ENCODE measurements around the gene CR1L.
"Not testable (repeated sequence)": the region's sequence is repeated elsewhere in the genome, so short reads cannot be mapped to it uniquely, and the experiment has no call there.

Gene CR1L

DNA sequence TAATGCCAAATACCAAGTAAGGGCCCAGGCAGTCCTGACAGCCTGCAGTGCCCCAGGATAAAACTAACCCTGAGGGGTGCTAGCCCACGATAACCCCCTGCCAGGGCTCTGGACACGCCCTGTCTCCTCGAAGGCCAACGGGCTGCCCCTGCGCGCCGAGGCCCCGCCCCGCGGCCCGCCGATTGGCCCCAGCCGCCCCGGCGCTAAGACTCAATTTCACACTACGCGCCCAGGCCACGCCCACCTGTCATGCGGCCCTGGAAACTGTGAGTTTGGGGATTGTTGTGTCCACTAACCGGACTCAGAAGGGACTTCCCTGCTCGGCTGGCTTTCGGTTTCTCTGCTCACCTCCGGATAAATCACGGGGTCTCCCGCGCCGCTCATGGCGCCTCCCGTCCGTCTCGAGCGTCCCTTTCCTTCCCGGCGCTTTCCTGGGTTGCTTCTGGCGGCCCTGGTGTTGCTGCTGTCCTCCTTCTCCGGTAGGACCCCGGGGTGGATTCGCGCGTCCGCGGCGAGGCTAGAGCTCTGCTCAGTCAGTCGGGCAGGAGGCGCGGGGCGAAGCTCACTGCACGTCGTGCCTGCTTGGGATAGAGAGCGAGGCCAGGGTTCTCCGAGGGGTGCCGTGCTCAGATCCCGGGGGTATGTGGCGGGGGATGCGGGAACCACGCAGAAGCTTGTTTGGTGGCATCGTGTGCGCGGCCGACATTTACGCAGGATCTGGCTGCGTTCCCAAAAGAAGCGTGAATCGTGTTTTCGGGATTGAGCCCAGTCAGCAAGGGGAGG is at the start of gene CR1L:
Gene CR1L (plus strand): TSS at position 282 of the 783 bp plus-strand sequence. CDS start 101 bp downstream, at position 383.
- FAIRE-seq (peak; percentile 86), DNase-seq (ENCODE audit: extremely low spot score, insufficient read length, low read depth) (peak; percentile 45)

DNA sequence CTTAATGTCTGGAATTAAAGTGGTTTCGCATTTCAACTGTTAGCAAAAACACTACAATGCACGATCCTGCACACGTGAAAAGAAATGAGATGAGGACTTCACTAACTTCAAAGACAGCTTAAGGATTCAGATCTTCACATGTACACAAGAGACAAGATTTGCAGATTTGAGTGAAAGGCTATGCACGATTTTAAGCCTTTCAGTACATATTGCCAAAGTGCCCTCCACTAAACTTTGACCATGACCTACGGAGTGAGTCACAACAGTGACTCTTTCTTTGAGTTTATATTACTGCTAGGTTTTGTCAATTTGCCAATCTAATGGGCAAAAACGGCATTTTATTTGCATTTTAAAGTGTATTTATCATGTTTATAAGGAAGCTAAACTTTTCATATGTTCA is 41.2 kb upstream of the CR1L start:
- FAIRE-seq (no peak), DNase-seq (ENCODE audit: extremely low spot score, insufficient read length, low read depth) (no peak)

DNA sequence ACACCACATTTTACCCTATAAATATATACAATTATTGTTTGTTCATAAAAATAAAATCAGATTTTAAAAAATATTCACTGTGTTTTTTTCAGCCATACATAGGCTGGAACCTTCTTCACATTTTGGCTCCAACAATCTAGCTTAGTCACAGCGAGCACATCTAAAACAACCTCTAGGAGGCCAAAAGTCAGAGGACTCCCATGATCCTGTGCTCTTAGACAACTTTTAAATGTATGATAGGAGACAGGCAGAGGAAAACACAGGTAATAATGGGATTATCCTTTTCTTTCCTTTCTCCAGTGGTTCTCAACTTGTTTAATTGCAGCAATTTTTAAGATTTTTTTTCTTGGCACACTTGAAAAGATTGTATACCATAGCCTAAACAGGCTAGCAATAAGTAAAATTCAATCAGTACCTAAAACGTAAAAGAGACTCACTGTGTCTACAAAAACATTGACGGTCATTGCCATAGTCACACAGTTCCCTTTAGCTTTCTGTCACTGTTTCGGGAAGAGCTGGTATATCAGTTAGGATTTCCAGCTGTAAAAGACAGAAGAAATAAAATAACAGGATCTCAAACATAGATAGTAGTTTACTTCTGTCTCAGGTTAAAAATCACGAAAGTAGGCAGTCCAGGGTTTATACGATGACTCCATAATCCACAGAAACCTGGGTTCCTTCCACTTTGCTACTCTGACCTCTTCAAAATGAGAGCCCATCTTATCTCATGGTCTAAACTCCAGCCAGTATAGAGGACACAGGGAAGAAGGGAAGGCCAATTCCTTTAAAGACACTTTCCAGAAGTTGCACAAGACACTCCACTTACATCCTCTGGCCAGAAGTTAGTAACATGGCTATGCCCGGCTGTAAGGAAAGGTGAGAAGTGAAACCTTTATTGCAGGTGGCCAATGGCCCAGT is 39.2 kb upstream of the CR1L start:
- no peak for DNase-seq (ENCODE audit: extremely low spot score, insufficient read length, low read depth)
- no peak for FAIRE-seq

DNA sequence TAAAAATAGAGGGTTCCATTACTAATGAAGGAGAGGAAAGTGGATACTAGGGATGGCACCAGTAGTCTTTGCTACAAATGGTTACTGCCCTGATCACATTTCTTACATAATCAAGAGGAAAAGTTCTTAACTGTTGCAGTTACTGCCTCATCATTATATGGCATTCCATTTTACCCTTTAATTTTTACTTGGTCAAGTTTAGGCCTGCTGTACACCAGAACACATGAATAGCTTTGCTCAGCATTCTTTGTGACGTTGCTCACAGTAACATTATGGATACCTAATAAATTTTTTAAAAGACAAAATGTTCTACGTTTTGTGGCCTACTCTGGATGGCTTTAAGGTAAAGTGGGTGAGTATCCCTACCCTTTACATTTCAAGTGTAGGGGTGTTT is 38.6 kb upstream of the CR1L start:
- FAIRE-seq (no peak), DNase-seq (ENCODE audit: extremely low spot score, insufficient read length, low read depth) (no peak)

DNA sequence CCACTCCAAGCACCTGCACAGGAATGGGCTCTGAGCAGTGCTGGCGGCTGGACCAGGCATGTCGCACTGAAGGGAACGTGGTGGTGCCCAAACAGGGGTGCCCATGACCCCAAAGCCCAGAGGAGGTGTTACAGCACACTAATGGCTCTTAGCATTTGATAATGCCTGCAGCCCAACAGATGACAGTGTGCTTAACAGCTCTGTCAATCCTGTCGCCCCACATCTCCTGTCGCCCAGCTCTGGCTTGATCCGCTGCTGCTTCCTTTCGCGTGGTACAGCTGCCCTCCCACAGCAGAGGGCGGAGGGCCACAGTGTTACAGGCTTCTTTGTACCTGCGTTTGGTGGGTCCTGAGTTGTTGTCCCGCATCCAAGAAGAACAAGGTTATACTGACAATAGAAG is 32.2 kb upstream of the CR1L start:
- FAIRE-seq: no peak
- no peak for DNase-seq (ENCODE audit: extremely low spot score, insufficient read length, low read depth)

DNA sequence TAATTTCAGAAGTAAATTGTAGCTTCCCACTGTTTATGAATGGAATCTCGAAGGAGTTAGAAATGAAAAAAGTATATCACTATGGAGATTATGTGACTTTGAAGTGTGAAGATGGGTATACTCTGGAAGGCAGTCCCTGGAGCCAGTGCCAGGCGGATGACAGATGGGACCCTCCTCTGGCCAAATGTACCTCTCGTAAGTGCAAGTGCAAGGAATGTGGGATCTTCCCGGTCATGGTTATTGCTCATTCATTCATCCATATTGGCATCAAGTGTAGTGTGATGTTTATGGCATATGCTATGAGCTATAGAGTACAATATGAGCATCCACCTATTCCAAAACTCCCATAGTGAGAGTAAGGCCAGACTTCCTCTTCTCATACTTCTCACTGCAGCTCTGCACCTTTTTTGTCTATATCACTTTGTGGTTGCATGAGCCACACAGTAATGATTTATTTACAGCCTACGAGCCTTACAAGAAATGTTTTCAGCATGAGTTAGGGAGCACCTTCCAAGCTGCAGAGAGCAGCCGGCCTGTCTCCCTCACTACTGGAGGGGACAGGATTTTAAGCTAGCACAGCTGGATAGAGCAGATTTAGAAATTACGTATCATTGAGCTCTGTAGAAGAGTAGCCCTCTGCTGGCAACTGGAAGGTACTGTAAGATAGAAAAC is 24.9 kb upstream of the CR1L start:
- DNase-seq (ENCODE audit: extremely low spot score, insufficient read length, low read depth) (no peak), FAIRE-seq (peak; percentile 91)

DNA sequence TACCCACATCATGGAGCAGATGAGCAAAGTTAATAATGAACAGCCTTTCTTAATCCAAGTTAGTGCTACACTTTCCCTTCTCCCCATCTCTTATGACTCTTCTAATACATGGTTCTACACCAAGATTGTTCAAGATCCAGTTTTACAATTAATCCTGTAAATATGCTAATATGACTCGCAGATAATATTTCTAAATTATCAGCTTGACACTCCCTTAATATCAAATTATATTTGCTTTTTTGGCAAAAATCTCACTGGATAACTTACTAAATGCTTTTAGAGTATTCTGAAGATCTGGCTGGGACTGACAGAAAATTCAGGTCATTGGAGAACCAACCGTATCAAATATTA is 24.4 kb upstream of the CR1L start:
- DNase-seq (ENCODE audit: extremely low spot score, insufficient read length, low read depth) (no peak), FAIRE-seq (no peak)

DNA sequence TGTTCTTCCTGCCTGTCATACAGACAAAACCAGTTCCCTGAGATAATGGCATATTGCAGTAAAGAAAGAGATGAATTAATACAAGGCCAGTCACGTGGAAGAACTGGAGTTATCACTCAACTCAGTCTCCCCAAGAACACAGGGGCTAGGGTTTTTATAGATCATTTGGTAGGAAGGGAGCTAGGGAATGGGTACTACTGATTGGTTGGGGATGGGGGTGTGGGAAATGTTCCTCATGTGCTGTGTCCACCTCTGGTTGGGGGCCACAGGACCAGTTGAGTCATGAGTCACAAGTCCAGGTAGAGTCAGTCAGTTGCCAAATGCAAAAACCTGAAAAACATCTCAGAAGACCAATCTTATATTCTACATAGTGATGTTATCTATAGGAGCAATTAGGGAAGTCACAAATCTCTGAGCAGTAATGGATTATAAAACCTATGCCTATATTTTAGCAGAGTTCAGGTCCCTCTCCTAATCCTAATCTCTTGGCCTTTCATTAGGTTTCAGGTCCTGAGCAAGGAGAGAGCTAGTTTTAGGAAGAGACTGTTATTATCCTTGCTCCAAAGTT is 19.3 kb upstream of the CR1L start:
- DNase-seq (ENCODE audit: extremely low spot score, insufficient read length, low read depth); FAIRE-seq: not testable (repeated sequence)

DNA sequence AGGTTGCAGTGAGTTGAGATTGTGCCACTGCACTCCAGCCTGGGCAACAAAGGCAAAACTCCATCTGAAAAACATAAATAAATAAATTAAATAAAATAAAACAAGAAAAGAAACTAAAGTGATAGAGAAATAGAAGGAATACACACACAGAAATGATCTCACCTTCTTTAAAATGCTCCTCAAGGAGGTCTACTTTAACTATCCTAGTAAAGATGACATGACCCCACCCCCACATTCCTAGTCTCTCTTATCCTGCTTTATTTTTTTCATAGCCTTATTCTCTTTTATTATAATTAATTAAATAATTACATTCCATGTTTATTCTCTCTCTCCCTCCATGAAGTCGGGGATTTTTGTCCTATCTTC is 18.0 kb upstream of the CR1L start:
- DNase-seq (ENCODE audit: extremely low spot score, insufficient read length, low read depth) (no peak), FAIRE-seq (no peak)

DNA sequence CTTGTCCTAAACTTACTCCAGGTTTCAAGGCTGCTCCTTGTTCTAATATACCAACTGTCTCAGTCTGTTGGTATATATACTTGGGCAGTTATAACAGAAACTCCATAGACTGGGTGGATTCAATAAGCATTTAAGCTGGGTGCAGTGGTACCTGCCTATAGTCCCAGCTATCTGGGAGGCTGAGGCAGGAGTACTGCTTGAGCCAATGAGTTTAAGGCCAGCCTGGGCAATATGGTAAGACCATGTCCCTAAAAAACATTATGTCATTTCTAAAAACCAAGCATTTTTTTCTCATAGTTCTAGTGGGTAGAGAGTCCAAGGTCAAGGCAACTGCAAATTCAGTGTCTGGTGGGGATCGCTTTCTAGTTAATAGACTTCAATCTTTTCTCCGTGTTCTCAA is 17.4 kb upstream of the CR1L start:
- FAIRE-seq: no peak
- no peak for DNase-seq (ENCODE audit: extremely low spot score, insufficient read length, low read depth)

DNA sequence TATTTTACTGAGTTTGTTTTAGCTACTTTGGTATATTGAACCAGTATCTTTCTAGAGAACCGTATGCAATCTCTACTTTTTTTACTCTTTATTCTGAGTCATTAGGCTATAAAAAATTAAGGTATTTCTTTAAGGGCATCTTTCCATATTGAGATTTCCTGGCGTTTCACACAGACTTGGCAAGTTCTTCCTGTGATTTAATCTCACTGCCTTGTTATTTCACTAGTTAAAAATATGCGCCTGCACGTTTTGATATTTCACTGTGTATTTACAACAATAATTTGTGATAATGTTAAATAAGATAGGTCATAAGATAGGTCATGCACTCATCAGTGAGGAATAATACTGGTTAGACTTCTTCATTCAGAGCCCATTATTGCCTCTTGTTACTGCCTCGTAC is 16.2 kb upstream of the CR1L start:
- DNase-seq (ENCODE audit: extremely low spot score, insufficient read length, low read depth) (no peak), FAIRE-seq (no peak)

DNA sequence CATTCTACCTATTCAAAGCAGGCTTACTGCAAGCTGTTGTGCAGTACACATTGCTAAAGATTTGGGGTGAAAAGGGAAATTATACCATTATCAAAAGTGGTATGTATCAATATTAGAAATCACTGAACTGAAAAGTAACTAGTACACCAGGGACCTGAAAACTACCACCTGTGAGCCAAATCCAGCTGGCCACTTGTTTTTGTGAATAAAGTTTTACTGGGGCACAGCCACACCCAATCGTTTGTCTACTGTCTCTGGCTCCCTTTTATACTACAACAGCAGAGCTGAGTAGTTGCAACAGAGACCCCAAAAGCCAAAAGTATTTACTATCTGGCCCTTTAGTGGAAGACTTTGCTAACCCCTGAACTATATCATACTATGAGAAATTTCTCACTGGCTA is 13.8 kb upstream of the CR1L start:
- FAIRE-seq: no peak

DNA sequence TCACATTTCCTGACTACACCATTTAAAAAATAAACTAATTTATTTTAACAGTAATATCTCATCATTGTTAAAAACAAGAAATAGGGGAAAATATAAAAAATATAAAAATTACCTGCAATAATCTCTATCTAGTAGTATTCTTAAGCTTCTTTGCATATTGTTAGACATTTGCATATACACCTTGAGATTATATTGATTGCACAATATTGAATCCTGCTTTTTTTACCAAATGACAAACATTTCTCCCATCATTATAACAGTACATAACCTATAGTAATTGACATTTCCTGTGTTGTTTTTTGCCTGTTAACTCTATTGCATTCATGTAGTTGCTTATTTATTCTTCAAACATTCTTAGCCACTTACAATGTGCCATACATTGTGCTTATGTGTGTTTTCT is 11.7 kb upstream of the CR1L start:
- FAIRE-seq: no peak
- DNase-seq (ENCODE audit: extremely low spot score, insufficient read length, low read depth): no peak

More for the DNA sequence above, 13.8 kb upstream of the CR1L start:
- DNase-seq (ENCODE audit: extremely low spot score, insufficient read length, low read depth): no peak

DNA sequence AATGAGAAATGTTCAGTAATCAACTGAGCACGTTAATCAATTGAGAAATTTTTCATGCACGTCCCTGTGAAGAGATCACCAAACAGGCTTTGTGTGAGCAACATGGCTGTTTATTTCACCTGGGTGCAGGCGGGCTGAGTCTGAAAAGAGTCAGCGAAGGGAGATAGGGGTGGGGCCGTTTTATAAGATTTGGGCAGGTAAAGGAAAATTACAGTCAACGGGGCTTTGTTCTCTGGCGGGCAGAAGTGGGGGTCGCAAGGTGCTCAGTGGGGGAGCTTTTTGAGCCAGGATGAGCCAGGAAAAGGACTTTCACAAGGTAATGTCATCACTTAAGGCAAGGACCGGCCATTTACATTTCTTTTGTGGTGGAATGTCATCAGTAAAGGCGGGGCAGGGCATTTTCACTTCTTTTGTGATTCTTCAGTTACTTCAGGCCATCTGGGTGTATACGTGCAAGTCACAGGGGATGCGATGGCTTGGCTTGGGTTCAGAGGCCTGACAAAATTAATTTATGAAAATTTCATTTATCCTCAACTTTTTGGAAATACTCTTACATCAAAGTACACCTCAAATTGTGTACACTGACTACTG is 11.1 kb upstream of the CR1L start:
- not testable (repeated sequence) for DNase-seq (ENCODE audit: extremely low spot score, insufficient read length, low read depth); FAIRE-seq

DNA sequence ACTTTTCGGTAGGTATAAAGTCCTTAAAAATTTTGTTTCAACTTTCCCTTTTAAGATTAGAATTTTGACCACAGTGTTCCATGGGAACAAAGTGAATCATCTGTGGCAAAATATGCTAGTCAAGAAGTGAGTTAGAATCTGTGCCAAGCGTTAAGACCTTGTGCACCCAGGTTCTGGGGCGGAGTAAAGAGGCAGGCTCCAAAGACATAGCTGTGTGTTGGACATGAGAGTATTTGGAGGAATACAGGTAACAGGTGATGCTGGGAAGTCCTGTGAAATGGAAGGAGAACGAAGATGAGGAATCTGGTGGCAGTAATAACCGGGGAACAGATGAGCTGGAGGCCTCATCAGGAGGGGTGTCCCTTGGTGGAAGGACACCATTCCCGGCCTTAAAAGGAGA is 10.6 kb upstream of the CR1L start:
- DNase-seq (ENCODE audit: extremely low spot score, insufficient read length, low read depth); FAIRE-seq: not testable (repeated sequence)

DNA sequence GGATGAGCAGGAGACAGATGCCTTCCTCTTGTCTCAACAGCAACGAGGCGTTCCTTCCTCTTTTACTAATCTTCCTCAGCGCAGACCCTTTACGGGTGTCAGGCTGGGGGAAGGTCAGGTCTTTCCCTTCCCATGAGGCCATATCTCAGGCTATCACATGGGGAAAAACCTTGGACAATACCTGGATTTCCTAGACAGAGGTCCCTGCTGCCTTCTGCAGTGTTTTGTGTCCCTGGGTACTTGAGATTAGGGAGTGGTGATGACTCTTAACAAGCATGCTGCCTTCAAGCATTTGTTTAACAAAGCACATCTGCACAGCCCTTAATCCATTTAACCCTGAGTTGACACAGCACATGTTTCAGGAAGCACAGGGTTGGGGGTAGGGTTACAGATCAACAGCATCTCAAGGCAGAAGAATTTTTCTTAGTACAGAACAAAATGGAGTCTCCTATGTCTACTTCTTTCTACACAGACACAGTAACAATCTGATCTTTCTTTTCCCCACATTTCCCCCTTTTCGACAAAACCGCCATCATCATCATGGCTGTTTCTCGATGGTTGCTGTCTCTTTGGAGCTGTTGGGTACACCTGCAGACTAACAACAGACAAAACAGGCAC is 9.3 kb upstream of the CR1L start:
- FAIRE-seq; DNase-seq (ENCODE audit: extremely low spot score, insufficient read length, low read depth): not testable (repeated sequence)

DNA sequence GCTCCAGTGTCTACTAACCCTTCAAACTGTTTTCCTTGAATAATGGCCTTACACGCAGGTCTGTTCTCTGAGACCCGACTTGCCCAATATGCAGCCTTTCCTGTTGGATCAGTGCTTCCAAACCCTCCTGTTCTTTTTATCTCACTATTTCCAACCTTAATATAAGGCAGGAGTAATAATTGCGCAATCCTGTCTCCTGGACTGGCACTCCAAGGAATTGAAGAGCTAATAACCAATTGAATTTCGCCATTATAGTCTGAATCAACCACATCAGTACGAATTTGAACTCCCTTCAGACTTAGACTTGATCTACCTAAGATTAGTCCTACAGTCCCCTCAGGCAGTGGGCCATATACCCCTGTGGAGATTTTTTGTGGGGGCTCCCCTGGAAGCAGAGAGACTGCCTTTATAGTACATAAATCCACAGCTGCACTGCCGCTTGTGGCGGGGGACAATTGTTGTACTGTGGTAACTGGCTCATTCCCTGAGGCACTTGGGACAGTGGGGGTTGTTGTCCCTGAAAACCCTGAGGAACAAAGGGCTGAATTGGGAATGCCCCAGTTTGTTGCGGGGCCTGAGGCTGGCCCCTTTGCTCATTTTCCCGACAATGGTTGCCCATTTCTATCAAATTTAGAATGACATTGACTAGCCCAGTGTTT is 6.3 kb upstream of the CR1L start:
- not testable (repeated sequence) for FAIRE-seq; DNase-seq (ENCODE audit: extremely low spot score, insufficient read length, low read depth)

DNA sequence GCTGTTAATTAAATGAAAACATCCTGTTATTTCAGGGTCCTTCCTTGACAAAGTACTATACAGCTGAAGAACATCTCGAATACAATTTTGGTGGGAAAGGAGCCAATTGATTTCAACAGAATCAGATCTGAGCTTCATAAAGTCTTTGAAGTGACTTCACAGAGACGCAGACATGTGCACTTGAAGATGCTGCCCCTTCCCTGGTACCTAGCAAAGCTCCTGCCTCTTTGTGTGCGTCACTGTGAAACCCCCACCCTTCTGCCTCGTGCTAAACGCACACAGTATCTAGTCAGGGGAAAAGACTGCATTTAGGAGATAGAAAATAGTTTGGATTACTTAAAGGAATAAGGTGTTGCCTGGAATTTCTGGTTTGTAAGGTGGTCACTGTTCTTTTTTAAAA is 5.6 kb upstream of the CR1L start:
- FAIRE-seq; DNase-seq (ENCODE audit: extremely low spot score, insufficient read length, low read depth): not testable (repeated sequence)
